ENCODE data around the gene ENDOV.
A peak's percentile ranks its signal among the peaks of the same experiment; 100 is the strongest.

Gene ENDOV

GRCh38 chr17:80425835-80426426 lies 11.0 kb downstream of the ENDOV start:
- Histone ChIP-seq H3K79me2 (ENCODE audit: insufficient read depth, low read length) (no peaks in the 10 kb centered on the region), H3K9ac (ENCODE audit: low read depth, low read length, poor library complexity, severe bottlenecking) (no peak overlapping the region), H3K4me1 (ENCODE audit: insufficient read depth, low read length, poor library complexity, severe bottlenecking) (peaks cover 25% of the 10 kb centered on the region), H3K27me3 (ENCODE audit: insufficient read depth, low read length, poor library complexity, severe bottlenecking) (no peaks in the 10 kb centered on the region), H3K4me2 (ENCODE audit: low read depth, low read length, poor library complexity, severe bottlenecking) (no peak overlapping the region), H3K9me3 (ENCODE audit: insufficient read depth, low read depth, low read length) (no peaks in the 10 kb centered on the region), H3F3A (ENCODE audit: low read depth) (no peaks in the 10 kb centered on the region), H4K20me1 (ENCODE audit: insufficient read depth, low read length, poor library complexity, severe bottlenecking) (no peaks in the 10 kb centered on the region), H3K4me3 (ENCODE audit: low read length, poor library complexity, severe bottlenecking) (no peak overlapping the region), H3K9me2 (replicated peaks; ENCODE audit: low read depth, low read length) (no peaks in the 10 kb centered on the region), H2AFZ (ENCODE audit: low read length) (no peak overlapping the region), H3K36me3 (ENCODE audit: insufficient read depth, low read length) (no peaks in the 10 kb centered on the region)
- TF ChIP-seq EZH2phosphoT487 (IDR thresholded peaks at IDR 0.05; ENCODE audit: borderline replicate concordance): no peak
- TF ChIP-seq CTCF (conservative IDR thresholded peaks at IDR 0.05; ENCODE audit: low read length): no peak

- Histone ChIP-seq H2AFZ (ENCODE audit: low read length) (0 out of 2 replicates have a peak overlapping the region, but pooled peaks have one; percentile 40), H3K9me3 (ENCODE audit: insufficient read depth, low read depth, low read length) (no peaks in the 10 kb centered on the region), H3K36me3 (ENCODE audit: insufficient read depth, low read length) (no peaks in the 10 kb centered on the region), H3K27me3 (ENCODE audit: insufficient read depth, low read length, poor library complexity, severe bottlenecking) (no peaks in the 10 kb centered on the region), H3K4me3 (ENCODE audit: low read length, poor library complexity, severe bottlenecking) (no peak overlapping the region), H3K4me2 (ENCODE audit: low read depth, low read length, poor library complexity, severe bottlenecking) (peak overlapping the region; percentile 49), H3K9me2 (replicated peaks; ENCODE audit: low read depth, low read length) (no peaks in the 10 kb centered on the region), H3K79me2 (ENCODE audit: insufficient read depth, low read length) (no peaks in the 10 kb centered on the region), H3F3A (ENCODE audit: low read depth) (no peaks in the 10 kb centered on the region), H4K20me1 (ENCODE audit: insufficient read depth, low read length, poor library complexity, severe bottlenecking) (no peaks in the 10 kb centered on the region), H3K9ac (ENCODE audit: low read depth, low read length, poor library complexity, severe bottlenecking) (no peak overlapping the region), H3K4me1 (ENCODE audit: insufficient read depth, low read length, poor library complexity, severe bottlenecking) (peaks cover 25% of the 10 kb centered on the region)
- TF ChIP-seq EZH2phosphoT487 (IDR thresholded peaks at IDR 0.05; ENCODE audit: borderline replicate concordance) (no peak), CTCF (conservative IDR thresholded peaks at IDR 0.05; ENCODE audit: low read length) (peak; percentile 92)
Observed at GRCh38 chr17:80426671-80427326, 11.8 kb downstream of the ENDOV start.

DNA sequence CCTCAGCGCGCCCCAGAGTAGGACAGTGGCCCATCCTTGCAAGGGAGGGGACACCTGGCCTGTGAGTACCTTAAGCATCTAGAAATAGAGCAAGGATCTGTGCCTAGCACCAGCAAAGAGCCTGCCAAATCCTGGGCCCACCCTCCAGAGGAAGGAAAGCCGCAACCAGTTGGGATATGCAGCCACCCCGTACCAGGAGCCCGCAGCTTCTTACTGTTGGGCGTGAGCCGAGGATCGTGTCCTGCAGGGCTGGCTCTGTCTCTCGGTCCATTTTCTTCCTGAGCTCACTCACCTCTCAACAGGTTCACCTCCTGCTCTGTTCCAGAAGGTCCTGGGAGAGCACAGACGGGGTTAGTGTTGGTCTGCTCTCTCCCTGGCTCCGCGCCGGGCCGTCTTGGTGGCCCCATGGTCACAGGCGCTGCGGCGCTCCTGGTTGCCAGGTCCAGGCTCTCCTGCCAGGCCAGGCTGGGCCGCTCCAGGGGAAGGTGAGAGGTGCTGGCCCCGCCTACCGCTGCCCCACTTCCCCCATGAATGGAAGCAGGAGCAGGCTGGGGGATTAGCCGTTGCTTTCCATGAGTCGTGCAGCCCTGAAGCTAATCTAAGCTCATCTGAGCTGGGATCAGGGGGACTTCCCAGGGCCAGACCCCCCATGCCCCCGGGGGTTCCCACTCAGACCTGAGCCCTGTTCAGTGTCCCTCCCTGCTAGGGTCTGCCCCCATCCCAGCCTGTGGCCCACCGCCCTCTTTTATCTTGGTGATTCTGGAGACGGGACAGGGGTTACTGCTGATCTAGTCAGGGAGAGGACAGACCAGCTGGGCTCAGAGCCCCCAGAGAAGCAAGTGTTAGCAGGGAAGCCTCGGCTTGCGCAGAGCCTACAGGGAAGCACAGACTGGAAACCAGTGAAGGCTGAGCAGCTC lies 12.7 kb downstream of the ENDOV start:
- H3K79me2 ChIP-seq (ENCODE audit: insufficient read depth, low read length): no peaks in the 10 kb centered on the region
- H3K9me3 ChIP-seq (ENCODE audit: insufficient read depth, low read depth, low read length): no peaks in the 10 kb centered on the region
- H3K9ac ChIP-seq (ENCODE audit: low read depth, low read length, poor library complexity, severe bottlenecking): no peak overlapping the region
- TF ChIP-seq EZH2phosphoT487 (IDR thresholded peaks at IDR 0.05; ENCODE audit: borderline replicate concordance) (no peak), CTCF (conservative IDR thresholded peaks at IDR 0.05; ENCODE audit: low read length) (no peak)
- H3K4me1 ChIP-seq (ENCODE audit: insufficient read depth, low read length, poor library complexity, severe bottlenecking): peaks cover 25% of the 10 kb centered on the region
- H3K4me2 ChIP-seq (ENCODE audit: low read depth, low read length, poor library complexity, severe bottlenecking): peak overlapping the region; percentile 49
- no peaks in the 10 kb centered on the region for H3K36me3 ChIP-seq (ENCODE audit: insufficient read depth, low read length)
- no peaks in the 10 kb centered on the region for H3K27me3 ChIP-seq (ENCODE audit: insufficient read depth, low read length, poor library complexity, severe bottlenecking)
- H3F3A ChIP-seq (ENCODE audit: low read depth): no peaks in the 10 kb centered on the region
- H2AFZ ChIP-seq (ENCODE audit: low read length): no peak overlapping the region
- no peaks in the 10 kb centered on the region for H3K9me2 ChIP-seq (replicated peaks; ENCODE audit: low read depth, low read length)
- H3K4me3 ChIP-seq (ENCODE audit: low read length, poor library complexity, severe bottlenecking): no peak overlapping the region
- H4K20me1 ChIP-seq (ENCODE audit: insufficient read depth, low read length, poor library complexity, severe bottlenecking): no peaks in the 10 kb centered on the region

All from Loucy (cell line).